Activated CD4-positive, alpha-beta memory T cell treated with anti-CD3 and anti-CD28 coated beads for 36 hours (primary cell): ENCODE measurements around the gene PRADC1. TPM values are rescaled to one million over a fixed set of nuclear protein-coding genes. Genes with fewer than 3 reads are reported as not detected.

Source experiments
- CTCF ChIA-PET: fragments of 350-600 bp; sonication (Branson Sonifier 250); formaldehyde crosslinking; loops from one replicate; lab custom pipeline; 2021; ENCODE audit warnings: antibody characterized with exemption, inconsistent platforms; lab: Charles Lee
- POLR2A ChIA-PET: fragments of 350-600 bp; sonication (Branson Sonifier 250); formaldehyde crosslinking; loops from one replicate; lab custom pipeline; 2021; ENCODE audit warnings: antibody characterized with exemption; lab: Charles Lee
- DNase-seq: peaks from one replicate; pipeline ENCODE4 v3.0.0-alpha.2; 2020
- H3K27ac Mint-ChIP-seq: one replicate; pipeline ENCODE4 v1.8.0; 2021; ENCODE audit warnings: mixed read lengths
- H3K27me3 Mint-ChIP-seq: one replicate; pipeline ENCODE4 v1.8.0; 2021; ENCODE audit warnings: mixed read lengths
- H3K36me3 Mint-ChIP-seq: one replicate; pipeline ENCODE4 v1.8.0; 2021; ENCODE audit warnings: mixed read lengths
- H3K4me1 Mint-ChIP-seq: one replicate; pipeline ENCODE4 v1.8.0; 2021; ENCODE audit warnings: low read depth, mixed read lengths
- H3K4me3 Mint-ChIP-seq: one replicate; pipeline ENCODE4 v1.8.0; 2021; ENCODE audit warnings: mild to moderate bottlenecking, mixed read lengths
- H3K9me3 Mint-ChIP-seq: one replicate; pipeline ENCODE4 v1.8.0; 2021; ENCODE audit warnings: mixed read lengths
- intact Hi-C: fragments of 100-400 bp; cut with micrococcal nuclease; formaldehyde crosslinking; loops from one replicate; pipeline ENCODE4 v1.15.1; 2023
- total RNA-seq, 2 experiments: library from RNA; stranded (reverse); gene quantifications; one replicate each; pipeline ENCODE4 v1.2.3, GENCODE V29; 2021

The PRADC1 gene
- total RNA-seq, 2 experiments from 2014 or later, result 12.9 to 13.6 TPM

- Mint-ChIP-seq H3K36me3 (peaks cover 18% of the 10 kb centered on the region), H3K4me3 (peak overlapping the region; percentile 87), H3K27me3 (peaks cover 1% of the 10 kb centered on the region), H3K4me1 (peaks cover 25% of the 10 kb centered on the region), H3K27ac (no peak overlapping the region), H3K9me3 (no peaks in the 10 kb centered on the region)
- ChIA-PET POLR2A (interaction anchor here (1.0 to 3.4 kb wide), 7 partner anchors 16 to 153 kb away, joined by 3 to 32 read pairs (median 6); partner anchors contain the start of genes ALMS1 and EGR4), CTCF (interaction anchor here (1.4 to 10.2 kb wide), 4 partner anchors 18 to 58 kb away, joined by 4 to 70 read pairs (median 20); partner anchors contain the start of genes EGR4 and SMYD5)
- intact Hi-C loops, result loop anchor here (1.0 to 10.0 kb wide), 4 partner anchors 18 to 1222 kb away; partner anchors contain the start of genes ALMS1, INO80B, SFXN5 and SMYD5
- DNase-seq, result peak; percentile 54
Observed at GRCh38 chr2:73232403-73233153, 461 bp downstream of the PRADC1 start.

GRCh38 chr2:73228631-73229030 is 4.4 kb downstream of the PRADC1 start:
- H3K4me1 Mint-ChIP-seq, result peaks cover 6% of the 10 kb centered on the region
- DNase-seq, result no peak
- H3K9me3 Mint-ChIP-seq, result no peaks in the 10 kb centered on the region
- H3K27me3 Mint-ChIP-seq, result peaks cover 1% of the 10 kb centered on the region
- H3K4me3 Mint-ChIP-seq, result no peak overlapping the region
- H3K36me3 Mint-ChIP-seq, result peaks cover 5% of the 10 kb centered on the region
- intact Hi-C loops, result no loop called here
- POLR2A ChIA-PET, result no interaction called here
- CTCF ChIA-PET, result interaction anchor here (4.0 kb wide), 1 partner anchor 16 kb away, joined by 26 read pairs; no protein-coding TSS in a partner anchor
- no peak overlapping the region for H3K27ac Mint-ChIP-seq

GRCh38 chr2:73227086-73227485 is 6.0 kb downstream of the PRADC1 start:
- POLR2A ChIA-PET, result interaction anchor here (0.8 kb wide), 1 partner anchor 32 kb away, joined by 3 read pairs; no protein-coding TSS in a partner anchor
- H3K27ac Mint-ChIP-seq, result no peak overlapping the region
- H3K4me3 Mint-ChIP-seq, result no peak overlapping the region
- peaks cover 9% of the 10 kb centered on the region for H3K36me3 Mint-ChIP-seq
- no peak for DNase-seq
- intact Hi-C loops, result no loop called here
- CTCF ChIA-PET, result interaction anchor here (0.8 kb wide), 1 partner anchor 14 kb away, joined by 3 read pairs; no protein-coding TSS in a partner anchor
- H3K9me3 Mint-ChIP-seq, result no peaks in the 10 kb centered on the region
- no peaks in the 10 kb centered on the region for H3K27me3 Mint-ChIP-seq
- H3K4me1 Mint-ChIP-seq, result no peaks in the 10 kb centered on the region

DNA sequence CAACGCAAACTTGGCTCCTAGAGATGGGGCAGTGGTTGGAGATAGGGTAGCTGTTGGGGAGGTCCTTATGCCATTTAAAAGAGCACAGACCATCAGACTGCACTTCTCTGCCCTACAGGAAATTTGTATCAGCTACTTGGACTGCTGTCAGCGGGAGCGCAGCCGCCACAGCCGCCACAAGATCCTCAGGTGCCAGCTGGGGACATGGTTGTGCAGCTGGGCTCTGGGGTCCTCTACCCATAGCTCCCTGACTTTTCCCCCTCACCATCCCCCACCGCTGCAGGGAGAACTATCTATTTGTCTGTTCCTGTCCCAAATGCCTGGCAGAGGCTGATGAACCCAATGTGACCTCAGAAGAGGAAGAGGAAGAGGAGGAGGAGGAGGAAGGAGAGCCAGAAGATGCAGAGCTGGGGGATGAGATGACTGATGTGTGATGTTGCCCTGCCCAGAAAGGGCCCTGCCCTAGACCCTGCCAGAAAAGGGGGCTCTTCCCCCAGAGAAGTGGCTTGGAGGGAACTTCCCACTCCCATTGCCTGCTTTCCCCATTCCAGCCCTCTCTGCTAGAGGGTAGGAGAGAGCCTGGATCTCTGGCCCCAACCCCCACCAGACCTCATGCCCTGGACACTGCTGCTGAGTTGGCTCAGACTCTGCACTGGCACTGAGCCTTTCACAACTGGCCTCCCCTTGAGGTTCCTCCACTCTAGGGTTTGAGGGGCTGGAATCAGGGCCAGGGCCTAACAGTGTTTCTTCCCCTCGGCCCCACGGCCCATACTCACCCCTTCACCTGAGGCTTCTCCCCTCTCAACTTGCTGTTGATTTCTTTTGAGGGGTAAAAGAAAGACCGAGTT is 7.3 kb downstream of the PRADC1 start:
- Mint-ChIP-seq H3K4me1 (no peaks in the 10 kb centered on the region), H3K27me3 (no peaks in the 10 kb centered on the region), H3K27ac (no peak overlapping the region), H3K4me3 (no peak overlapping the region), H3K9me3 (no peaks in the 10 kb centered on the region), H3K36me3 (peaks cover 15% of the 10 kb centered on the region)
- ChIA-PET POLR2A (interaction anchor here (1.0 to 1.3 kb wide), 2 partner anchors 9 to 11 kb away, joined by 3 to 4 read pairs; partner anchors contain the start of gene CCT7), CTCF (interaction anchor here (2.6 kb wide), 1 partner anchor 13 kb away, joined by 10 read pairs; no protein-coding TSS in a partner anchor)
- DNase-seq, result no peak
- intact Hi-C loops, result no loop called here

- CTCF ChIA-PET, result interaction anchor here (1.1 to 3.4 kb wide), 2 partner anchors 11 to 46 kb away, joined by 3 to 15 read pairs; no protein-coding TSS in a partner anchor
- peaks cover 20% of the 10 kb centered on the region for H3K36me3 Mint-ChIP-seq
- H3K9me3 Mint-ChIP-seq, result no peaks in the 10 kb centered on the region
- H3K27ac Mint-ChIP-seq, result no peak overlapping the region
- no peaks in the 10 kb centered on the region for H3K27me3 Mint-ChIP-seq
- intact Hi-C loops, result no loop called here
- POLR2A ChIA-PET, result no interaction called here
- H3K4me3 Mint-ChIP-seq, result no peak overlapping the region
- DNase-seq, result no peak
- H3K4me1 Mint-ChIP-seq, result no peaks in the 10 kb centered on the region
Observed at GRCh38 chr2:73223821-73224220, 9.2 kb downstream of the PRADC1 start.

DNA sequence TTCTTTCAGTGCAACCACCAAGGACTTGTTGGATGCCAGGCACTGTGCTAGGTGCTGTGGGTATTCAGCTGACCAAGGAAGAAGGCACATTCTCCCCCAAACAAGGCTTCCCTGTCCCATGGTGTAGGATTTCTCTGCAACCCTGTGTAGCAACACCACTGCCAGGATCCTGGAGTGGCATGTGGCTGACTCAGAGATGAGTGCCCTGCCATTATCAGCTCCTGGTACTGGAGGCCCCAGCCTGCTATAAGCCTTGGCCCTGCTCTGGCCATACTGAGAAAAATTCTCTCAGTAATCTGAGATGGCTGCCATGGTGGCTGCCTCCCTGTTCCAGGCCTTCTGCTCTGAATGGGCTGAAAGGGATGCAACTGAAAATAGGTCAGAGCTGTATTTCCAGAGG is 14.7 kb downstream of the PRADC1 start:
- H3K4me3 Mint-ChIP-seq, result no peak overlapping the region

GRCh38 chr2:73217826-73218225 is 15.2 kb downstream of the PRADC1 start:
- CTCF ChIA-PET, result interaction anchor here (1.0 kb wide), 1 partner anchor 40 kb away, joined by 3 read pairs; no protein-coding TSS in a partner anchor
- peaks cover 38% of the 10 kb centered on the region for H3K4me1 Mint-ChIP-seq

More for the DNA sequence above, 14.7 kb downstream of the PRADC1 start:
- DNase-seq, result no peak
- POLR2A ChIA-PET, result interaction anchor here (5.1 kb wide), 1 partner anchor 16 kb away, joined by 32 read pairs; the partner anchor contains the start of genes CCT7 and PRADC1
- no peaks in the 10 kb centered on the region for H3K9me3 Mint-ChIP-seq
- H3K27ac Mint-ChIP-seq, result no peak overlapping the region
- intact Hi-C loops, result no loop called here
- CTCF ChIA-PET, result interaction anchor here (1.0 kb wide), 1 partner anchor 41 kb away, joined by 3 read pairs; no protein-coding TSS in a partner anchor
- H3K4me1 Mint-ChIP-seq, result peaks cover 34% of the 10 kb centered on the region
- H3K27me3 Mint-ChIP-seq, result no peaks in the 10 kb centered on the region
- H3K36me3 Mint-ChIP-seq, result peaks cover 13% of the 10 kb centered on the region

DNA sequence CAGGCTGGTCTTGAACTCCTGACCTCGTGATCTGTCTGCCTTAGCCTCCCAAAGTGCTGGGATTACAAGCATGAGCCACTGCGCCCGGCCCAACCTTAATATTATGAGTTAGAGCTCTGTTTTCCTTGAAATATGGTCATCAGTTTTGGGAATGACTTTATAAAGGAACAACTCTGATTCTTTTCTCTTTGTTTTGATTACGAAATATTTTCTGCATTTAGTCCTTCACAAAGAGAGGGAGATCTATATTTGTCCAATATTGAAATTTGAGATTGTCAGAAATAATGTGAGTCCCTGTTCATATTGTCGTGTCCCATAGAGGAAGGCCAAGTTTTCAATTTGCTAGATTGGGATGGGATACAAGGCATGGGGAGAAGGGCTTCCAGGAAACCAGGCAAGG is 15.9 kb downstream of the PRADC1 start:
- no peak for DNase-seq
- ChIA-PET POLR2A (interaction anchor here (5.1 kb wide), 1 partner anchor 17 kb away, joined by 32 read pairs; the partner anchor contains the start of genes CCT7 and PRADC1), CTCF (no interaction called here)
- H3K4me3 Mint-ChIP-seq, result no peak overlapping the region
- peaks cover 41% of the 10 kb centered on the region for H3K4me1 Mint-ChIP-seq
- no peaks in the 10 kb centered on the region for H3K9me3 Mint-ChIP-seq
- intact Hi-C loops, result no loop called here
- no peaks in the 10 kb centered on the region for H3K27me3 Mint-ChIP-seq
- peaks cover 12% of the 10 kb centered on the region for H3K36me3 Mint-ChIP-seq
- H3K27ac Mint-ChIP-seq, result no peak overlapping the region

More at GRCh38 chr2:73217826-73218225, 15.2 kb downstream of the PRADC1 start:
- peaks cover 13% of the 10 kb centered on the region for H3K36me3 Mint-ChIP-seq
- H3K4me3 Mint-ChIP-seq, result no peak overlapping the region
- H3K9me3 Mint-ChIP-seq, result no peaks in the 10 kb centered on the region
- no peaks in the 10 kb centered on the region for H3K27me3 Mint-ChIP-seq
- intact Hi-C loops, result no loop called here
- no peak overlapping the region for H3K27ac Mint-ChIP-seq
- POLR2A ChIA-PET, result interaction anchor here (5.1 kb wide), 1 partner anchor 16 kb away, joined by 32 read pairs; the partner anchor contains the start of genes CCT7 and PRADC1
- DNase-seq, result no peak

DNA sequence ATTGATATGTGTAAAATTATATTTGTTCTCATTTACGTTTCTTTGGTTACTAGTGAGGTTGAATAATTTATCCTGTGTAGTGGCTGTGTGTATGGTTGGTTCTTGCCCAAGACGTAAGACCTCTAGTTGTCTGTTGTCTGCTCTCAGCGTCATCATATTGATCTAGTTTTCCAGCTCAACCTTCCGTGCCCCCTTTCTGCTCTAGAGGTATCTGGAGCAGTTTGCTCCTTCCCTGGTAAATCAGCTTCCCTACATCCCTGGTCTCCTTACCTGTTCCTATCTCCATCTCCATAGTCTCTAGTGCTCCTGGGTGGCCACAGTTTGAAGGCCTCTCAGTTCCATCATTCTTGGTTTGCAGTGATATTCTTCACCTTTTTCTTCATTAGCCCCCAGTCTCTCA is 17.8 kb downstream of the PRADC1 start:
- Mint-ChIP-seq H3K27me3 (no peaks in the 10 kb centered on the region), H3K4me1 (peaks cover 42% of the 10 kb centered on the region), H3K27ac (peak overlapping the region; percentile 91), H3K36me3 (peaks cover 5% of the 10 kb centered on the region), H3K4me3 (peak overlapping the region; percentile 96), H3K9me3 (no peaks in the 10 kb centered on the region)
- POLR2A ChIA-PET, result interaction anchor here (1.2 to 5.1 kb wide), 3 partner anchors 10 to 19 kb away, joined by 3 to 32 read pairs (median 4); partner anchors contain the start of genes CCT7 and PRADC1
- DNase-seq, result no peak
- CTCF ChIA-PET, result interaction anchor here (0.9 to 1.6 kb wide), 4 partner anchors 18 to 75 kb away, joined by 3 to 16 read pairs (median 4); partner anchors contain the start of gene PRADC1
- intact Hi-C loops, result no loop called here

DNA sequence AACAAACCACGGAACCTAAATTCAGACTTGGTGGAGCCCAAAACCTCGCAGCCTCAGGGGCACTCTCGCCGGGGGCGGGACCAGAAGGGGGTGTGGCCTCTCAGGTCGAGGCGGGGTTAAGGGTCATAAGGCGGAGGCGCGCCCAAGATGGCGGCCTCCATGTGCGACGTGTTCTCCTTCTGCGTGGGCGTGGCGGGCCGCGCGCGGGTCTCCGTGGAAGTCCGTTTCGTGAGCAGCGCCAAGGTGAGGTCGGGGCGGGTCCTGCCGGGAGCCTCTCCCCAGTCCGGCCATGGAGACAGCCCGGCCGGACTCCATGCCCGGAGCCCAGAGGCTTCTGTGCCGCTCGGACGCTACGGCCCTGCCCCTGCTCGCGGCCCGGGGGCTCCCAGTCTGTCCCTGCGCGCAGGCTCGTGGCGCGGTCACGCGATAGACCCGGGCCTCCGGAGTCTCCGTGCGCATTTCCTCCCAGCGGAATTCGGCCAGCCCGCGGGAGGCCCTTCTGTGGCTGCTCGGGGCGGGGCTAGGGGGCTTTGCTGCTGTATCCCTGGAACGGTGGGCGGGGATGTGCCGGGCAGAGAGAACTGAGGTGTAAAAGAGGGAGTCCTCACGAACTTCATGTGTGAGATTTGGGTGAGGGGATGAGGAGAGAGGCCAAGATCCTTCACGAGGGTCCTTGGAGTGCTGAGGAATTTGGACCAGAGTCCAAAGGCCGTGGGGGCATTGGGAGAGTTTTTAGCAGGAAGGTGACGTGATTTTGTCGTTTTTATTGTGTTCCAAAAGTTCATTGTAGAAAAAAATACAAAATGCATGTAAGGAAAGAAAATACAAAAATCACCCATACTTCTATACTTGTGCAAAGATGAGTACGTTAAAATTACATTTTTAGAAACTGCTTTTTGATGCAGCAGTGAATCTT is 18.7 kb downstream of the PRADC1 start, which contains the start of gene SMYD5:
SMYD5 (plus strand) TSS at position 126 of the 916 bp plus-strand sequence; CDS start at position 148, 22 bp downstream.
- intact Hi-C loops, result loop anchor here (1.0 to 5.0 kb wide), 4 partner anchors 19 to 322 kb away; partner anchors contain the start of genes EGR4, PRADC1 and SFXN5
- ChIA-PET CTCF (interaction anchor here (0.9 to 8.7 kb wide), 10 partner anchors 19 to 221 kb away, joined by 3 to 158 read pairs (median 12); partner anchors contain the start of genes CCT7 and PRADC1), POLR2A (interaction anchor here (1.2 to 5.1 kb wide), 3 partner anchors 11 to 19 kb away, joined by 3 to 32 read pairs (median 4); partner anchors contain the start of genes CCT7 and PRADC1)
- H3K9me3 Mint-ChIP-seq, result no peaks in the 10 kb centered on the region
- H3K27ac Mint-ChIP-seq, result peak within 1 kb of the TSS; percentile 91
- H3K4me1 Mint-ChIP-seq, result peaks cover 42% of the 10 kb centered on the region
- H3K27me3 Mint-ChIP-seq, result peaks cover under 1% of the 10 kb centered on the region
- peaks cover 1% of the 10 kb centered on the region for H3K36me3 Mint-ChIP-seq
- peak; percentile 95 for DNase-seq
- H3K4me3 Mint-ChIP-seq, result peak within 1 kb of the TSS; percentile 96
